ENCODE measurements around the gene IRF4. TPM values are rescaled to one million over a fixed set of nuclear protein-coding genes. Genes with fewer than 3 reads are reported as not detected.

The IRF4 gene
- total and polyA plus RNA-seq, 2 donors (not counting 3 experiments of a cell fraction or from before 2014, with no cell fraction given) = not detected

DNA sequence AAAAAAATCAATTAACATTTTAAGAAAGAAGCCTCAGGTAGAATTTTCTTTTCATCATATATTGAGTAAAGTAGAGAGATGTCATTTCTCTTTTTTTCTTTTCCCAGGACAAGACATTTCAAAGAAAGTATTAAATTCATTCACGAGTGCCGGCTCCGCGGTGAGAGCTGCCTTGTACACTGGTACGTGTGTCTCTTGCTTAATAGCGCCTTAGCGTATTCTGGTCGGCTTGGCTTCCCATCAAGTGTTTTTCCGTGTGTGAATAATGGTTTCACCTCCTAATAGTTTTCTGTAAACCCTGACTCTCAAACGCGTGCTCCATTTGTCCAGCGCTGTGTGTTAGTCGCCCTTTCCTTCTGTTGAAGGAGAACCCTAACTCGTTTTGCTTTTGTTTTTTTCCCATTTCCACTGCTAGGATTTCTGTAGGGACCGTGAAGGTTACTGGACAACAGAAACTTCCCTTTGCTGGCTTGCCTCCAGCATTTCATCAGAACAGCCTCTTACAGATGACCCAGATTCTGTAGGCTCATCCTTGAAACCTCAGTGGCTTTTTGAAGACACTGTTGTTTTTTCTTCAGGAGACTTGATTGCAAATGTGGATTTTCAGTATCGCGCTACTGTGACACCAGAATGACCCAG, 45.7 kb upstream of the IRF4 start:
- Histone ChIP-seq H3K9me3 (replicated peaks; ENCODE audit: control insufficient read depth, insufficient read depth, low read length) (no peaks in the 10 kb centered on the region), H3K4me3 (replicated peaks in 1 of 3; ENCODE audit: insufficient read depth in 1 of 3, low read depth in 1 of 3, low read length in 3 of 3) (no peak overlapping the region), H3K27me3 (ENCODE audit: control insufficient read depth in 2 of 2, insufficient read depth in 2 of 2, low read length in 2 of 2) (no peaks in the 10 kb centered on the region), H3K4me1 (ENCODE audit: control insufficient read depth, extremely low read depth, insufficient read depth, low read length) (no peaks in the 10 kb centered on the region), H3K36me3 (ENCODE audit: control insufficient read depth in 2 of 2, extremely low read depth in 1 of 2, insufficient read depth in 2 of 2, low read length in 2 of 2) (peaks cover 0 to 10% of the 10 kb centered on the region in 2 experiments), H3K4me2 (ENCODE audit: insufficient read depth, low read length) (no peak overlapping the region), H3K27ac (ENCODE audit: insufficient read depth, low read depth, low read length) (no peak overlapping the region), H3K9ac (replicated peaks; ENCODE audit: extremely low read depth, insufficient read depth, low read length) (no peak overlapping the region), H4K20me1 (replicated peaks; ENCODE audit: control insufficient read depth, extremely low read depth, insufficient read depth, low read length) (no peaks in the 10 kb centered on the region), H3K79me2 (ENCODE audit: control insufficient read depth, insufficient read depth, low read length) (no peaks in the 10 kb centered on the region), H2AFZ (ENCODE audit: low read depth, low read length) (no peak overlapping the region), H3K9me1 (replicated peaks; ENCODE audit: control insufficient read depth, extremely low read depth, insufficient read depth, low read length) (no peaks in the 10 kb centered on the region)
- intact Hi-C loops (cut with micrococcal nuclease) = no loop called here
- DNase-seq (ENCODE audit: low read depth, low spot score) (no peak), FAIRE-seq (no peak)
- ChIA-PET POLR2A (no interaction called here), CTCF (no interaction called here)
- dilution Hi-C loops (cut with MboI; ENCODE audit: extremely low pct_ligation_motif_present, low sequenced_read_pairs) = no loop called here
- no TSS peak for BruUV-seq (replicated peaks)
- no peak for TF ChIP-seq EZH2 (IDR thresholded peaks at IDR 0.05; ENCODE audit: borderline replicate concordance, low read depth, low read length, severe bottlenecking)
- no peak for TF ChIP-seq FOS (IDR thresholded peaks at IDR 0.05; ENCODE audit: borderline replicate concordance, insufficient read depth, low read length)
- TF ChIP-seq POLR2AphosphoS5 (IDR thresholded peaks at IDR 0.05; ENCODE audit: insufficient read depth, low read depth, low read length) = no peak
- no peak for TF ChIP-seq GATA2 (IDR thresholded peaks at IDR 0.05; ENCODE audit: insufficient read depth, insufficient read length, low read depth, low read length)
- no peak for TF ChIP-seq JUN (IDR thresholded peaks at IDR 0.05; ENCODE audit: borderline replicate concordance, insufficient read depth, insufficient read length, low read depth)
- TF ChIP-seq CTCF (IDR thresholded peaks at IDR 0.05; ENCODE audit: extremely low read depth in 1 of 2, insufficient read depth in 1 of 2, low read depth in 1 of 2, low read length in 2 of 2) = no peak
- no peak for TF ChIP-seq MYC (IDR thresholded peaks at IDR 0.05; ENCODE audit: low read depth, low read length)
- no peak for TF ChIP-seq POLR2A (IDR thresholded peaks at IDR 0.05; ENCODE audit: low read depth, low read length)
